WI38 (cell line): ENCODE data around the gene AARS1.
"Not testable (repeated sequence)": the region's sequence is repeated elsewhere in the genome, so short reads cannot be mapped to it uniquely, and the experiment has no call there.

Experiments used
- H3K4me3 ChIP-seq: 2 replicates; pipeline ENCODE4 v1.5.1; 2011; ENCODE audit warnings: low read depth, mild to moderate bottlenecking, control low read depth, low read length
- CTCF ChIP-seq: IDR thresholded peaks from 2 replicates; pipeline ENCODE4 v1.5.1; 2012; ENCODE audit warnings: low read depth, mild to moderate bottlenecking, control low read depth, low read length

The AARS1 gene

DNA sequence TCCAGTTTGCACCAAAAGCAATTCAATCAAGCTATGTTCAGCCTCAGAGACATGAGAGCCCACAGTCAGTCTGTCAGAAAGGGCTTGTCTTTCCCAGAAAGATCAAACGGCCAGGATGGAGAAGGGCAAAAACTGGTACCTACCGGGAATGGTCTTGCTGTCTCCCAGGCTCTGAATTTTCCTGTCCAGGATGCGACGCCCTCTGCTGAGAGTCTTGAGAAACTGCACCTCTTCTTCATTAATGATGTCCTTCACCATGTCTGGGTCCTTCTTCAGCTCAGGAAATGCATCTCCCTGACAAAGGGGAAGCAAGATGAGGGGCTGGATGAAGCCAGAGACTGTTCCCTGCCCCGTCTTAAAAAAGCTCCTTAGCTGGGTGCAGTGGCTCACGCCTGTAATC lies 21.8 kb downstream of the AARS1 start:
- TF ChIP-seq CTCF, result peak; percentile 72

DNA sequence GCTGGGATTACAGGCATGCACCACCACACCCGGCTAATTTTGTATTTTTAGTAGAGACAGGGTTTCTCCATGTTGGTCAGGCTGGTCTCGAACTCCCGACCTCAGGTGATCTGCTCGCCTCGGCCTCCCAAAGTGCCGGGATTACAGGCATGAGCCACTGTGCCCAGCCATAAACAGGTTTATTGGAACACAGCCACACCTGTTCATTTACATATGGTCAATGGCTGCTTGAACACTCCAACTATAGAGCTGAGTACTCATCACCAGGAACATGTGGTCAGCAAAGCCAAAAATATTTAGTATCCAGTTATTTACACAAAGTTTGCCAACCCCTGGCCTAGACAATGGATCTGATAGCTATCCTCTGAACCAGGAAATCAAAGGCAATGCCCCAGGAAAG lies 29.4 kb downstream of the AARS1 start:
- H3K4me3 ChIP-seq, result not testable (repeated sequence)

More for the DNA sequence above, 21.8 kb downstream of the AARS1 start:
- no peak overlapping the region for H3K4me3 ChIP-seq

- no peak for TF ChIP-seq CTCF
These were observed 30.4 kb downstream of the AARS1 start for GRCh38 chr16:70258946-70259345.

DNA sequence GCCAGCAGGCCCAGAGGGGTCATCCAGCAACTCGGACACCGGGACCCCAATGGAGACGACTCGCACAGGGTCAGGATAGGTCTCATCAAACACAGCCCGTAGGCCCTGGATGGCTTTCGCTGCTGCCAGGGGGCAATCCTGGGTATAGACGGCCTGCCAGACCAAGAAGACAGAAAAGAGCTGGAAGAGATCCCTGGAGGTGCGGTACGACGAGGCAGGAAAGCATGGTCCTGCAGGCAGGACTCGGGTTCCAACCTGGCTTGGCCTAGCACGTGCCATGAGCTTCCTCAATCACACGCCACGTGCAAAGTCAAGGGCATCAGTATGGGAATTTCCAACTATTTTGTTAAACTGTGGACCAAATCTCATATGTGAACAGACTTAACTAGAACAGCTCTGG lies 31.2 kb downstream of the AARS1 start:
- no peak for TF ChIP-seq CTCF
- no peak overlapping the region for H3K4me3 ChIP-seq

More at GRCh38 chr16:70258946-70259345, 30.4 kb downstream of the AARS1 start:
- H3K4me3 ChIP-seq, result no peak overlapping the region

GRCh38 chr16:70257391-70257790 lies 31.9 kb downstream of the AARS1 start:
- H3K4me3 ChIP-seq, result no peak overlapping the region
- TF ChIP-seq CTCF, result no peak

DNA sequence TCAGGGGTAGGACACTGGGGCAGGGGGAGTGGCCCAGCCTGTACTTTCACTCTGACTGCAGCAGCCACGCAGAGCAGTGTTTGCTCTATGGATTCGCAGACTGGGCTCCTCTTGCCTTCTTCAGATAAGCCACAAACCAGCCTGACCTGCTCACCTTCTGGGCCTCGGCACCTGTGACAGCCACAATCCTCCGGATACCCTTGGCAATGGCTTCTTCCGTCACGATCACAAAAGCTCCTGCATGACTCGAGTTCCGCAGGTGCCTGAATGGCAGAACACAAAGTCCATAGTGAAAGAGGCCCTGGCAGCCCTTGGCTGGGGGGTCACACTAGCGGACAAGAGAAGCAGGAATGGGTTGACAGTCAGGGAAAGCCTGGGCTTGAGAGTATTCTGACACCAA lies 33.7 kb downstream of the AARS1 start:
- TF ChIP-seq CTCF, result no peak

DNA sequence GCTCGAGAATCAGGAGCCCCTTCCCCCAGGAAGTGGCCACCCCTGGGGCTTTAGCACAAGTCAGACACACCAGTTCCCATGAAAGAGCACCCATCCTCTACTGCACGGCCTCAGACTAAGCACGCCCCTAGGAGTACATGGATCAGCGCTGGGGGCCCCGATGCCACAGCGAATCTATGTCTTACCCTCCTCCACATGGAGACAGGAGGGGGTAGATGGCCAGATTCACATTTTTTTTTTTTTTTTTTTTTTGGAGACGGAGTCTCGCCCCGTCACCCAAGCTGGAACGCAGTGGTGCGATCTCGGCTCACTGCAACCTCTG lies 34.4 kb downstream of the AARS1 start:
- TF ChIP-seq CTCF, result no peak

More for the DNA sequence above, 33.7 kb downstream of the AARS1 start:
- no peak overlapping the region for H3K4me3 ChIP-seq

DNA sequence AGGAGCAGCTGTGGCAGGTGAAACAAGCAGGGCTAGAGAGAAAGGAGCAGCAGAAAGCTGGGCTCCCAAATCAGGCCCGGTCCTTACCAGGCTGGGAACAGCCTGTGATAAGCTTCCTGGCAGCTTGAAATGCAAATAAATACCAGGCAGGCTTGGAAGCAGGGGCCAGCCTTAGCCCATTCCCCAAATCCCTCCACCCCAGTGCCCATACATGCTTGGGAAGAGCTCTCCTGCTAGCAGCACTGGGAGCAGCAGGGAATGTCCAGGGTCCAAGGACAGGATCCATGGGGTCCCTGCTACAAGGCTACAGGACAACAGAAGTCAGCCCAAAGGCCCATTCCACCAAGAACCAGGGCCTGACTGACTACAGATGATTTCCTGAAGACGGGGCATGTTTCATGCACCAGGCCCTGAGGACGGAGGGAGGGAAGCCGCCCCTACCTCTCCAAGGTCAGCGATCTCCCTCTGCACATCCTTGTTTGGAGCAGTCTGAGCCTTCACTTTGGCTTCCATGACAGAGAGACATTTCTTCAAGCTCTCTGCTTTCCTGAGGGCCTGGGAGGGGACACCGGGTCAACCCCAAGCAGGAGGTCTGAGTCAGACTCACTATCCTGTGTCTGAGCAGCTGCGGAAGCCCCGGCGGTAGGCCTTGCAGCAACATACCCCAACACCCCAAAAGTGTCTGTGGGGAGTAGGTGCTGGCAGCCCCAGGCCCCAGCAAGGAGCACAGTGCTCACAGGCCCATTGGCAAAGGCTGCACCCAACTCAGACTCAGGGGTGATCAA lies 34.9 kb downstream of the AARS1 start:
- TF ChIP-seq CTCF, result peak; percentile 4; the same call in 1 of the 2 replicates
- H3K4me3 ChIP-seq, result no peak overlapping the region

More for the DNA sequence above, 34.4 kb downstream of the AARS1 start:
- H3K4me3 ChIP-seq, result no peak overlapping the region
